GM12878 (cell line): ENCODE data around the gene NLN. TPM values are rescaled to one million over a fixed set of nuclear protein-coding genes. Genes with fewer than 3 reads are reported as not detected.

Experiments
- ATAC-seq: fragments of 200-7000 bp; cut with Tn5 transposase; 3 replicates; pipeline ENCODE4 v1.9.1; 2020; ENCODE audit warnings: mild to moderate bottlenecking, moderate library complexity
- BruUV-seq: library from RNA; stranded (reverse); fragments of 400-500 nt; replicated peaks from 2 replicates; lab custom pipeline; 2021; lab: Mats Ljungman, UMichigan
- CTCF ChIA-PET: fragments of 300-600 bp; sonication (Branson Sonifier 250); formaldehyde crosslinking; extraction: SDS; loops from one replicate; lab custom pipeline; 2021; ENCODE audit warnings: inconsistent platforms; lab: Yijun Ruan, JAX
- POLR2A ChIA-PET: fragments of 350-600 bp; formaldehyde crosslinking; extraction: SDS; loops from one replicate; lab custom pipeline; 2021; ENCODE audit warnings: inconsistent platforms; lab: Charles Lee
- RAD21 ChIA-PET: fragments of 300-600 bp; sonication (Branson Sonifier 250); formaldehyde crosslinking; loops from one replicate; lab custom pipeline; 2023; ENCODE audit warnings: antibody characterized with exemption; ENCODE audit not compliant: unreplicated experiment; lab: Charles Lee
- SMC1A ChIA-PET: fragments of 300-600 bp; sonication (Branson Sonifier 250); formaldehyde crosslinking; loops from one replicate; lab custom pipeline; 2023; ENCODE audit not compliant: unreplicated experiment, uncharacterized antibody; lab: Charles Lee
- DNase-seq: peaks from one replicate; pipeline ENCODE4 v3.0.0-alpha.2; 2011; ENCODE audit warnings: low read depth, low spot score
- FAIRE-seq: peaks from 3 replicates; lab custom pipeline; 2011; peaks lifted over from hg19 to GRCh38; lab: Jason Lieb, UNC
- H2AFZ ChIP-seq: 2 replicates; pipeline ENCODE4 v1.6.0; 2011; ENCODE audit warnings: low read depth, low read length, control low read depth; ENCODE audit not compliant: control insufficient read depth
- H3K27ac ChIP-seq: 2 replicates; pipeline ENCODE4 v1.5.1; 2011; ENCODE audit warnings: control low read depth; ENCODE audit not compliant: control insufficient read depth, insufficient read depth
- H3K27me3 ChIP-seq, 2 experiments: replicated peaks in 1 of 2; 2 replicates each; pipeline versions ENCODE4 v1.6.0 to v1.6.1; 2011; ENCODE audit warnings: low read length in 1 of 2; ENCODE audit not compliant: control insufficient read depth in 2 of 2, insufficient read depth in 2 of 2
- H3K36me3 ChIP-seq, 2 experiments: 2 replicates each; pipeline ENCODE4 v1.5.1; 2011; ENCODE audit warnings: low read length in 1 of 2; ENCODE audit not compliant: control insufficient read depth in 2 of 2, insufficient read depth in 2 of 2
- H3K4me1 ChIP-seq: 2 replicates; pipeline ENCODE4 v1.6.1; 2011; ENCODE audit warnings: mild to moderate bottlenecking, low read length, moderate library complexity, mixed read lengths; ENCODE audit not compliant: control insufficient read depth, insufficient read depth
- H3K4me2 ChIP-seq: 2 replicates; pipeline ENCODE4 v1.6.0; 2011; ENCODE audit warnings: control low read depth; ENCODE audit not compliant: control insufficient read depth, insufficient read depth
- H3K4me3 ChIP-seq: fragments of 200-600 bp; sonication (generic); 2 replicates; pipeline ENCODE4 v1.5.1; 2016
- H3K79me2 ChIP-seq: 2 replicates; pipeline ENCODE4 v1.6.0; 2011; ENCODE audit warnings: low read length; ENCODE audit not compliant: control insufficient read depth, insufficient read depth
- H3K9ac ChIP-seq: 2 replicates; pipeline ENCODE4 v1.8.0; 2011; ENCODE audit warnings: low read length, control low read depth, mixed read lengths; ENCODE audit not compliant: control insufficient read depth, insufficient read depth
- H3K9me3 ChIP-seq: replicated peaks from 3 replicates; pipeline ENCODE4 v1.5.1; 2011; ENCODE audit warnings: mild to moderate bottlenecking, low read length; ENCODE audit not compliant: control insufficient read depth, insufficient read depth
- H4K20me1 ChIP-seq: 2 replicates; pipeline ENCODE4 v1.6.0; 2011; ENCODE audit not compliant: control insufficient read depth, insufficient read depth
- EP300 ChIP-seq, 2 experiments: fragments of 150-350 bp in 1 of 2; IDR thresholded peaks; 2 replicates each; pipeline ENCODE4 v1.6.1; 2011 to 2012; ENCODE audit warnings: low read depth in 2 of 2, low read length in 2 of 2, borderline replicate concordance in 1 of 2, improper control_type of control experiment in 1 of 2, inconsistent platforms in 1 of 2; ENCODE audit not compliant: control insufficient read depth in 1 of 2
- EZH2 ChIP-seq: IDR thresholded peaks from 2 replicates; pipeline ENCODE4 v1.6.1; 2012; ENCODE audit warnings: low read depth, mild to moderate bottlenecking, control low read depth, inconsistent platforms, low read length, borderline replicate concordance; ENCODE audit not compliant: control insufficient read depth
- HCFC1 ChIP-seq: fragments of 150-350 bp; IDR thresholded peaks from 2 replicates; pipeline ENCODE4 v1.6.1; 2014; ENCODE audit warnings: low read length
- MTA2 ChIP-seq: fragments of 450-650 bp; IDR thresholded peaks from 2 replicates; pipeline ENCODE4 v1.6.1; 2016; ENCODE audit warnings: low read depth, mild to moderate bottlenecking, moderate library complexity
- NFXL1 ChIP-seq: fragments of 450-650 bp; IDR thresholded peaks from 2 replicates; pipeline ENCODE4 v1.6.1; 2017; ENCODE audit warnings: antibody characterized with exemption, mild to moderate bottlenecking, borderline replicate concordance
- PAX5 ChIP-seq: IDR thresholded peaks from 2 replicates; pipeline ENCODE4 v1.6.1; 2011; ENCODE audit warnings: low read depth, low read length, borderline replicate concordance
- WGBS: methylation state at CpG from one replicate; pipeline ENCODE4 v1.1.6; 2016; ENCODE audit warnings: low lambda C conversion rate; ENCODE audit not compliant: insufficient replicate concordance, insufficient coverage; ENCODE audit errors: missing lambda C conversion rate; 5-methylcytosine and 5-hydroxymethylcytosine counted together
- in situ Hi-C: fragments of 300-500 bp; cut with MboI; formaldehyde crosslinking; loops from 9 replicates; pipeline ENCODE4 v1.14.3; 2018; ENCODE audit warnings: mixed read lengths
- intact Hi-C: fragments of 100-400 bp; cut with micrococcal nuclease; formaldehyde crosslinking; loops from one replicate; pipeline ENCODE4 v1.14.2; 2022; ENCODE audit not compliant: unreplicated experiment
- polyA plus RNA-seq, 11 experiments: library from polyadenylated mRNA; depleted of rRNA in 4 of 11; unstranded in 6 of 11; stranded (reverse) in 5 of 11; fragments of >200 nt; fragmentation: Nextera tagmentation in 4 of 11; fragmentation: Illumina TruSeq in 1 of 11; extraction: Ambion mirVana in 4 of 11; extraction: Trizol in 1 of 11; gene quantifications; 1 replicate in 1 of 11; 2 replicates in 10 of 11; pipeline versions ENCODE4 v1.2.1 to v1.2.3, GENCODE V29; 2011 to 2016; ENCODE audit warnings: inconsistent platforms in 2 of 11, missing spikeins in 2 of 11, low read depth in 1 of 11
- total RNA-seq, 4 experiments: library from RNA; depleted of rRNA in 3 of 4; stranded (reverse); fragments of >200 nt in 3 of 4; fragmentation: Illumina TruSeq in 1 of 4; extraction: Trizol in 1 of 4; gene quantifications; 2 replicates each; pipeline versions ENCODE4 v1.2.1 to v1.2.3, GENCODE V29; 2013 to 2021
- TF ChIP-seq, protein P1 (sequence below): IDR thresholded peaks from 2 replicates; pipeline ENCODE4 v1.6.1; 2011; ENCODE audit warnings: low read depth, mild to moderate bottlenecking, low read length, moderate library complexity, borderline replicate concordance; ENCODE audit errors: extremely low read depth

Gene NLN
- total and polyA plus RNA-seq, 10 of the 15 experiments (the other 5 are each of a cell fraction or from before 2014, with no cell fraction given), result 6.8 to 56.9 (median 33.3) TPM

- intact Hi-C loops, result no loop called here
These were observed 88.0 kb downstream of the NLN start for GRCh38 chr5:65809817-65810531.

GRCh38 chr5:65811004-65811403, 89.0 kb downstream of the NLN start:
- in situ Hi-C loops (no loop called here), intact Hi-C loops (no loop called here)
- 100% methylated on average over 3 of the region's 3 CpGs for WGBS
- ChIA-PET SMC1A (interaction anchor here (0.8 kb wide), 1 partner anchor 9 kb away, joined by 3 read pairs; no protein-coding TSS in a partner anchor), RAD21 (no interaction called here), POLR2A (no interaction called here), CTCF (no interaction called here)
- Histone ChIP-seq H3K9ac (no peak overlapping the region), H3K27me3 (no peaks in the 10 kb centered on the region), H3K9me3 (no peaks in the 10 kb centered on the region), H3K27ac (no peak overlapping the region), H3K4me3 (no peak overlapping the region), H3K4me1 (no peaks in the 10 kb centered on the region), H4K20me1 (no peaks in the 10 kb centered on the region), H3K4me2 (no peak overlapping the region), H3K36me3 (0 out of 4 replicates have a peak, but pooled peaks cover 0 to 7% of the 10 kb centered on the region in 2 experiments), H3K79me2 (no peaks in the 10 kb centered on the region), H2AFZ (no peak overlapping the region)
- no TSS peak for BruUV-seq
- ATAC-seq (no peak), FAIRE-seq (no peak), DNase-seq (no peak)
- no peak for TF ChIP-seq MTA2
- TF ChIP-seq EZH2, result no peak
- no peak for TF ChIP-seq NFXL1
- TF ChIP-seq, protein P1, sequence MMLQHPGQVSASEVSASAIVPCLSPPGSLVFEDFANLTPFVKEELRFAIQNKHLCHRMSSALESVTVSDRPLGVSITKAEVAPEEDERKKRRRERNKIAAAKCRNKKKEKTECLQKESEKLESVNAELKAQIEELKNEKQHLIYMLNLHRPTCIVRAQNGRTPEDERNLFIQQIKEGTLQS, result no peak
- TF ChIP-seq PAX5, result no peak

More at GRCh38 chr5:65809817-65810531, 88.0 kb downstream of the NLN start:
- H4K20me1 ChIP-seq, result no peaks in the 10 kb centered on the region
- ChIA-PET SMC1A (interaction anchor here (1.1 to 1.2 kb wide), 2 partner anchors 8 to 13 kb away, joined by 3 to 4 read pairs; no protein-coding TSS in a partner anchor), POLR2A (no interaction called here), RAD21 (no interaction called here), CTCF (interaction anchor here (0.5 kb wide), 1 partner anchor 189 kb away, joined by 3 read pairs; no protein-coding TSS in a partner anchor)
- H3K9me3 ChIP-seq, result no peaks in the 10 kb centered on the region
- ATAC-seq (no peak), FAIRE-seq (no peak), DNase-seq (no peak)
- no peak overlapping the region for H2AFZ ChIP-seq
- no peak overlapping the region for H3K9ac ChIP-seq
- H3K27me3 ChIP-seq, result no peaks in the 10 kb centered on the region
- no peaks in the 10 kb centered on the region for H3K79me2 ChIP-seq
- no peak overlapping the region for H3K4me2 ChIP-seq
- no peak overlapping the region for H3K27ac ChIP-seq
- no peak overlapping the region for H3K4me3 ChIP-seq
- TF ChIP-seq HCFC1 (no peak), EP300 (IDR thresholded peaks at IDR 0.05; ENCODE audit: borderline replicate concordance in 1 of 2, control insufficient read depth in 1 of 2, low read depth in 2 of 2, low read length in 2 of 2) (no peak)
- in situ Hi-C loops, result no loop called here
- BruUV-seq, result no TSS peak
- 0 out of 4 replicates have a peak, but pooled peaks cover 0 to 7% of the 10 kb centered on the region in 2 experiments for H3K36me3 ChIP-seq
- WGBS, result 95% methylated on average over 8 of the region's 8 CpGs
- no peaks in the 10 kb centered on the region for H3K4me1 ChIP-seq
